ENCODE data around the gene SCD. TPM values are rescaled to one million over a fixed set of nuclear protein-coding genes. Genes with fewer than 3 reads are reported as not detected.
"Not testable (repeated sequence)": the region's sequence is repeated elsewhere in the genome, so short reads cannot be mapped to it uniquely, and the experiment has no call there.

Gene SCD
- total RNA-seq, 2 donors from 2014 or later = 7.7 to 14.9 TPM

DNA sequence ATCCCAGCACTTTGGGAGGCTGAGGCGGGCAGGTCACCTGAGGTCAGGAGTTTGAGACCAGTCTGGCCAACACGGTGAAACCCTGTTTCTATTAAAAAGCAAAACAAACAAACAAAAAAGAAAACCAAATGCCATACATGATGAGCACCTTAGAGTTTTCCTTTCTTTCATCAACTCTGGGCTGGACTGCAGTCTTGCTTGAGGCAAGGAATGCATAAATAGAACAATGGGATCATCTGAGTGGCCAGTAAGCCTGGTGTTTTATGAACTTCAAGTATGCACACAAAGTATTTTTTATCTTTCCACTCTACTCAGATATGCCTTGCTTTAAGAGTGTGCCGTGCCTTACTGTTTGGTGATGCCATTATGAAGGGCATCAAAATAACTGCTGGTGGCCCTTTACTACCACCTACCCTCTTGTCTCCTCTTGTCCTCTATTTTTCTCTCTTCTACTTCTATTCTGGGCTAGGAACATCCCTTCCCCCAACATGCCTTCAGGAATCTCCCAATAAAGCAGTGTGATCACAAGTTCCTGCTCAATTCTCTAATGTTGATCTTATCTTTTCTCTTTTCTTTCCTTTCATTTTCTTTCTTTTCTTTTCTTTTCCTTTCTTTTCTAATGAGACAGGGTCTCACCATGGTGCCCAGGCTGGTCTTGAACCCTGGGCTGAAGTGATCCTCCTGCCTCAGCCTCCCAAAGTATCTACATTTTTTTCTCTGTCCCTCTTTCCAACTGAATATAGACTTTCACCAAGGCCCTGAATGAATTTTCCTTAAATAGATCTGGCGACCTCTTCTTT is 10.2 kb downstream of the SCD start:
- intact Hi-C loops (cut with DNase I) = no loop called here
- no peak for DNase-seq (ENCODE audit: low spot score)

DNA sequence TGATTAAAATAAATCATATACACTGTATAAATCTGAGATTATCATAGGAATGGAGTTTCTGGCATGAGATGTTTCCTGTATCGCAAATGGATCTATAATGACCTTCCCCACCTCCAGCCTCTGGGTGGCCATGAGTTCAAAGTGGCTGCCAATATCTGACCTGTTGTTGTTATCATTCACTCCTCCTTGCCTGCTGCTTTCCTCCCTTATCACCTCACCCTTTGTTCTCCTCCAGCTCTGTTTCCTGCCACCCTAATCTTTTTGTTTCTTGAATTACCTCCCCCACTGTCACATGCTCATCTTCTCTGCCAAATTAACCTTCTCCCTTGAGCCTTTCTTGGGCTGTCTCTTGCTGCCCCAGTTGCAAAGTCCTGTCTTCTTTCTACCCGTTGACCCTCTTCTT is 12.0 kb downstream of the SCD start:
- intact Hi-C loops (cut with DNase I) = no loop called here
- no peak for DNase-seq (ENCODE audit: low spot score)

- no peak for DNase-seq (ENCODE audit: low spot score)
- intact Hi-C loops (cut with DNase I) = no loop called here
These were observed 12.6 kb downstream of the SCD start for GRCh38 chr10:100359529-100360150.

DNA sequence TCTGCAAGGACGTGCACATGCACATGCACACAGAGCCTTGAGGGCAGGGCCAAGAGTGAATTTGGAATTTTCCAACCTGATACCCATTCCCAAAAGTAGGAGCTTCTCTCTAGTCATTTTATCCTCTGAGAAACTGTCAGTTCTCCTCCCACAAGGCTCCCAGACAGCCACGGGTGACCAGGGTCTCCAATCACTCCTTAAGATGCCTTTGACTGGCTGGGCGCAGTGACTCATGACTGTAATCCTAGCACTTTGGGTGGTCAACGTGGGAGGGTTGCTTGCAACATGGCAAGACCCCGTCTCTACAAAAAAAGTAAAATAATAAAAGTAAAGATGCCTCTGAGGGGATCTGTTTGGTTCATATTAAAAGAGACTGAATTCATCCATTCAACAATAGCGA is 13.2 kb downstream of the SCD start:
- intact Hi-C loops (cut with DNase I) = no loop called here
- DNase-seq (ENCODE audit: low spot score) = no peak

GRCh38 chr10:100362570-100363496 is 15.8 kb downstream of the SCD start:
- DNase-seq (ENCODE audit: low spot score) = no peak
- intact Hi-C loops (cut with DNase I) = no loop called here

DNA sequence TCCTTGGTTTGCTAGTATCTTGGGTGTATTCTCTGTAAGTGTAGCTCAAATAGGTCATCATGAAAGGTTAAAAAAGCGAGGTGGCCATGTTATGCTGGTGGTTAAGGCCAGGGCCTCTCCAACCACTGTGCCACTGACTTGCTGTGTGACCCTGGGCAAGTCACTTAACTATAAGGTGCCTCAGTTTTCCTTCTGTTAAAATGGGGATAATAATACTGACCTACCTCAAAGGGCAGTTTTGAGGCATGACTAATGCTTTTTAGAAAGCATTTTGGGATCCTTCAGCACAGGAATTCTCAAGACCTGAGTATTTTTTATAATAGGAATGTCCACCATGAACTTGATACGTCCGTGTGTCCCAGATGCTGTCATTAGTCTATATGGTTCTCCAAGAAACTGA is 17.1 kb downstream of the SCD start:
- DNase-seq (ENCODE audit: low spot score) = no peak
- intact Hi-C loops (cut with DNase I) = no loop called here

DNA sequence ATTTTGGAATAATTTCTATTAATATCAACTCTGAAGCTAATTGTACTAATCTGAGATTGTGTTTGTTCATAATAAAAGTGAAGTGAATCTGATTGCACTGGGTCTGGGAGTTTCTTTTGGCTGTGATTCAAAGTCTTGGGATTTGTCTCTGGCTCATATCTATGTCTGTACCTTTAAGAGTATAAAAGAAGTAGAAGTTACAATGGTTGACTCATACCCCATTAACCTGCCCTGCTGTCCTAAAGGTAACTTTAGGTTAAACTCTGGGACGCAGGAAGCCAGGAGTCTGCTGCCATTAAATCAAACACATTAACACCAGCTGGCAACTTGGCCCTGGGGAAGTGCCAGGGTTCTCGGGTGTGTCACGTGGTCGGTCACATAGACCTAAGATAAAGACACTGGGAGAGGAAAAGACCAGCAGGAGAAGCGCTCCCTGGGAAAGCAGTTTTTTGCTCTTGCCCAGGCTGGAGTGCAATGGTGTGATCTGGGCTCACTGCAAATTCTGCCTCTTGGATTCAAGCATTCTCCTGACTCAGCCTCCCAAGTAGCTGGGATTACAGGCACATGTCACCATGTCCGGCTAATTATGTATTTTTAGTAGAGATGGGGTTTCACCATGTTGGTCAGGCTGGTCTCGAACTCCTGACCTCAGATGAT is 17.8 kb downstream of the SCD start:
- intact Hi-C loops (cut with DNase I) = no loop called here
- no peak for DNase-seq (ENCODE audit: low spot score)

DNA sequence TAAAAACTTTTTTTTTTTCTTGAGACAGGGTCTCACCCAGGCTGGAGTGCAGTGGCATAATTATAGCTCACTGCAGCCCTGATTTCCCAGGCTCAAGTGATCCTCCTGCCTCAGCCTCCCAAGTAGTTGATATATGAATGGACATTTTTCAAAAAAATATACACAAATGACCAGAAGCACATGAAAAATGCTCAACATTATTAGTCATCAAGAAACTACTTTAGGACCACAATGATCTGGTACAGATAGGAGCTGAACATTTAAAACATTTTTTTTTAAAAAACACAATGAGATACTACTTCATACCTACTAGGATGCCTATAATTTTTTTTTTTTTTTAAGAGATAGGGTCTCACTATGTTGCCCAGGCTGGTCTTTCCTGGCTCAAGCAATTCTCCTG is 21.7 kb downstream of the SCD start:
- intact Hi-C loops (cut with DNase I) = no loop called here
- no peak for DNase-seq (ENCODE audit: low spot score)

GRCh38 chr10:100370714-100371481 is 23.9 kb downstream of the SCD start:
- DNase-seq (ENCODE audit: low spot score) = peak; percentile 93
- intact Hi-C loops (cut with DNase I) = loop anchor here in 1 of 2 donors (2.0 kb wide), 1 partner anchor 34 kb away; no protein-coding TSS in a partner anchor

DNA sequence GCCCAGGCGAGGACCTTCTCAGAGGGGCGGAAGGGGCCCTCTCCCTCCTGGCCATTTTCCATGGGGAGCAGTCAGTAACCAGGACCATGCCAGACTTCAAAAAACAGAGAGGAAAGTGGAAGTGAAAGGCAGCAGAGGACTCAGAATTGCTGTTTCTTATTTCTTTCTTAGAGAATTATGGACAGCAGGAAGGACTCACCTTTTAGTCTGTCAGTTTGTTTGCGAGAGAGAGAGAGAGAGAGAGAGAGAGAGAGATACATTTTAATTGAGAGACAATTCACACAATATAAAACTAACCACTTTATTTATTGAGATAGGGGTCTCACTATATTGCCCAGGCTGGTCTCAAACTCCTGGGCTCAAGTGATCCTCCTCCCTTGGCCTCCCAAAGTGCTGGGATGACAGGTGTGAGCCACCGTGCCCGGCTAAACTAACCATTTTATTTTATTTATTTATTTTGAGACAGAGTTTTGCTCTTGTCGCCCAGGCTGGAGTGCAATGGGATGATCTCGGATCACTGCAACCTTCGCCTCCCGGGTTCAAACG is 24.5 kb downstream of the SCD start:
- intact Hi-C loops (cut with DNase I) = loop anchor here in 1 of 2 donors (2.0 kb wide), 1 partner anchor 35 kb away; no protein-coding TSS in a partner anchor

GRCh38 chr10:100372415-100373297 is 25.6 kb downstream of the SCD start:
- intact Hi-C loops (cut with DNase I) = no loop called here
- DNase-seq (ENCODE audit: low spot score) = no peak

More for the DNA sequence above, 24.5 kb downstream of the SCD start:
- no peak for DNase-seq (ENCODE audit: low spot score)

- DNase-seq (ENCODE audit: low spot score) = peak; percentile 98
- intact Hi-C loops (cut with DNase I) = no loop called here
These were observed 26.5 kb downstream of the SCD start for GRCh38 chr10:100373298-100374199.

- DNase-seq (ENCODE audit: low spot score) = no peak
- intact Hi-C loops (cut with DNase I) = no loop called here
These were observed 27.2 kb downstream of the SCD start for GRCh38 chr10:100374200-100374655.

DNA sequence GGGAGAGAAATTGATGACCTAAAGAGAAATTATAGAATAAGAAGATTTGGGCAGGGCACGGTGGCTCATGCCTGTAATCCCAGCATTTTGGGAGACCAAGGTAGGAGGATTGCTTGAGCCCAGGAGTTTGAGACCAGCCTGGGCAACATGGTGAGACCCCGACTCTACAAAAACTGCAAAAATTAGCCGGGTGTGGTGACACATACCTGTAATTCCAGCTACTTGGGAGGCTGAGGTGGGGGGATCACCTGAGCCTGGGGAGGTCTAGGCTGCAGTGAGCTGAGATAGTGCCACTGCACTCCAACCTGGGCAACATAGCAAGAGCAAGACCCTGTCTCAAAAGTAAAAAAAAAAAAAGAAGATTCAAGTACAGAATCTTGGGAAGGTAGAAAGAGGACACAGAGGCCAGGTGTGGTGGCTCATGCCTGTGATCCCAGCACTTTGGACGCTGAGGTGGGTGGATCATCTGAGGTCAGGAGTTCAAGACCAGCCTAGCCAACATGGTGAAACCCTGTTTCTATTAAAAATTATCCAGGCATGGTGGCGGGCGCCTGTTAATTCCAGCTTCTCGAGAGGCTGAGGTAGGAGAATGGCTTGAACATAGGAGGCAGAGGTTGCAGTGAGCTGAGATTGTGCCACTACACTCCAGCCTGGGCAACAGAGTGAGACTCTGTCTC is 27.8 kb downstream of the SCD start:
- intact Hi-C loops (cut with DNase I) = not testable (repeated sequence)

GRCh38 chr10:100376656-100377055 is 29.6 kb downstream of the SCD start:
- DNase-seq (ENCODE audit: low spot score); intact Hi-C loops (cut with DNase I): not testable (repeated sequence)

More for the DNA sequence above, 27.8 kb downstream of the SCD start:
- not testable (repeated sequence) for DNase-seq (ENCODE audit: low spot score)

GRCh38 chr10:100377830-100378229 is 30.8 kb downstream of the SCD start:
- intact Hi-C loops (cut with DNase I) = no loop called here
- DNase-seq (ENCODE audit: low spot score) = no peak

Measured in posterior vena cava (tissue), 2 donors.